Gastrocnemius medialis (tissue), 4 donors: ENCODE results near the gene MEP1B. TPM values are rescaled to one million over a fixed set of nuclear protein-coding genes. Genes with fewer than 3 reads are reported as not detected.
"Not testable (repeated sequence)": the region's sequence is repeated elsewhere in the genome, so short reads cannot be mapped to it uniquely, and the experiment has no call there.

ENCODE experiments used
- ATAC-seq, 2 donors: fragments of 150-250 bp; one replicate each; pipeline ENCODE4 v1.9.1; 2016
- DNase-seq, 2 donors: peaks; one replicate each; pipeline ENCODE4 v3.0.0-alpha.2; 2019
- H3K27ac ChIP-seq, 4 donors: fragments of 200-600 bp; sonication (generic); 1 replicate in 1 of 4; 2 replicates in 3 of 4; pipeline ENCODE4 v1.5.1; 2016 to 2018; ENCODE audit warnings: mild to moderate bottlenecking in 2 of 4, moderate library complexity in 1 of 4
- H3K27me3 ChIP-seq, 3 donors: fragments of 200-600 bp; sonication (generic) in 2 of 3; 1 replicate in 1 of 3; 2 replicates in 2 of 3; pipeline versions ENCODE4 v1.5.1 to v1.6.0; 2016 to 2019; ENCODE audit warnings: mild to moderate bottlenecking in 1 of 3, moderate library complexity in 1 of 3
- H3K36me3 ChIP-seq, 2 donors: fragments of 200-600 bp; sonication (generic) in 1 of 2; one replicate each; pipeline ENCODE4 v1.5.1; 2017 to 2018
- H3K4me1 ChIP-seq, 2 donors: fragments of 200-600 bp; sonication (generic) in 1 of 2; one replicate each; pipeline ENCODE4 v1.5.1; 2016 to 2017; ENCODE audit warnings: mild to moderate bottlenecking in 2 of 2
- H3K4me3 ChIP-seq, 4 donors: fragments of 200-600 bp; sonication (generic) in 3 of 4; 1 replicate in 1 of 4; 2 replicates in 3 of 4; pipeline ENCODE4 v1.5.1; 2016 to 2019; ENCODE audit warnings: mild to moderate bottlenecking in 2 of 4
- H3K9me3 ChIP-seq, 3 donors: fragments of 200-600 bp; sonication (generic) in 2 of 3; 1 replicate in 1 of 3; 2 replicates in 2 of 3; pipeline ENCODE4 v1.5.1; 2016 to 2019
- CTCF ChIP-seq, 5 experiments: fragments of 450-650 bp in 3 of 5; fragments of 200-600 bp in 2 of 5; sonication (generic) in 2 of 5; IDR thresholded peaks in 4 of 5; conservative IDR thresholded peaks in 1 of 5; 1 replicate in 4 of 5; 2 replicates in 1 of 5; pipeline ENCODE4 v1.5.1; 2016 to 2019; ENCODE audit warnings: antibody characterized with exemption in 5 of 5, mild to moderate bottlenecking in 3 of 5, moderate library complexity in 3 of 5
- POLR2A ChIP-seq, 2 donors: fragments of 450-650 bp; IDR thresholded peaks; one replicate each; pipeline ENCODE4 v1.6.1; 2017; ENCODE audit warnings: antibody characterized with exemption in 2 of 2, mild to moderate bottlenecking in 2 of 2, moderate library complexity in 2 of 2
- in situ Hi-C, 4 donors: fragments of 200-750 bp; cut with MboI; loops; one replicate each; pipeline versions ENCODE4 v1.15.0 to v1.8.0; 2017; ENCODE audit warnings: low sequenced_read_pairs in 4 of 4
- intact Hi-C: fragments of 100-400 bp; cut with DNase I; formaldehyde crosslinking; loops from one replicate; pipeline ENCODE4 v1.15.1; 2023; ENCODE audit warnings: low total_unique reads
- total RNA-seq, 4 donors: library from RNA; depleted of rRNA; stranded (reverse); fragments of >200 nt; gene quantifications; one replicate each; pipeline versions ENCODE4 v1.1.0 to v1.2.3, GENCODE V29; 2016

Gene MEP1B
- total RNA-seq, 4 donors from 2014 or later, result 0.49 TPM; not detected in 3

GRCh38 chr18:32209685-32210445 is 20.0 kb downstream of the MEP1B start:
- Histone ChIP-seq H3K36me3 (no peaks in the 10 kb centered on the region), H3K27me3 (no peaks in the 10 kb centered on the region), H3K27ac (no peak overlapping the region), H3K4me1 (no peaks in the 10 kb centered on the region), H3K4me3 (no peak overlapping the region), H3K9me3 (no peaks in the 10 kb centered on the region)
- ATAC-seq (no peak), DNase-seq (no peak)
- in situ Hi-C loops (no loop called here), intact Hi-C loops (no loop called here)
- TF ChIP-seq CTCF (IDR thresholded peaks at IDR 0.05 in 4 of 5, conservative IDR thresholded peaks at IDR 0.05 in 1 of 5) (no peak), POLR2A (IDR thresholded peaks at IDR 0.05) (no peak)

- in situ Hi-C loops, result no loop called here
- H3K9me3 ChIP-seq, result no peaks in the 10 kb centered on the region
- H3K27me3 ChIP-seq, result no peaks in the 10 kb centered on the region
- no peak for TF ChIP-seq POLR2A (IDR thresholded peaks at IDR 0.05)
- H3K4me1 ChIP-seq, result no peaks in the 10 kb centered on the region
- no peaks in the 10 kb centered on the region for H3K36me3 ChIP-seq
- no peak for DNase-seq
- H3K27ac ChIP-seq, result no peak overlapping the region
- H3K4me3 ChIP-seq, result no peak overlapping the region
- ATAC-seq, result no peak
- intact Hi-C loops, result no loop called here
These were observed 23.9 kb downstream of the MEP1B start for GRCh38 chr18:32213693-32214092.

GRCh38 chr18:32216390-32216789 is 26.6 kb downstream of the MEP1B start:
- DNase-seq (no peak), ATAC-seq (no peak)
- Histone ChIP-seq H3K4me3 (no peak overlapping the region), H3K27me3 (no peaks in the 10 kb centered on the region), H3K9me3 (no peaks in the 10 kb centered on the region), H3K4me1 (no peaks in the 10 kb centered on the region), H3K36me3 (no peaks in the 10 kb centered on the region), H3K27ac (no peak overlapping the region)
- TF ChIP-seq POLR2A (IDR thresholded peaks at IDR 0.05) (no peak), CTCF (IDR thresholded peaks at IDR 0.05 in 4 of 5, conservative IDR thresholded peaks at IDR 0.05 in 1 of 5) (no peak)
- intact Hi-C loops, result no loop called here
- in situ Hi-C loops, result no loop called here

GRCh38 chr18:32219431-32220018 is 29.7 kb downstream of the MEP1B start:
- Histone ChIP-seq H3K27me3 (no peaks in the 10 kb centered on the region), H3K9me3 (no peaks in the 10 kb centered on the region), H3K27ac (no peak overlapping the region), H3K4me1 (no peaks in the 10 kb centered on the region), H3K4me3 (no peak overlapping the region), H3K36me3 (no peaks in the 10 kb centered on the region)
- no peak for TF ChIP-seq POLR2A (IDR thresholded peaks at IDR 0.05)
- no peak for TF ChIP-seq CTCF (IDR thresholded peaks at IDR 0.05 in 4 of 5, conservative IDR thresholded peaks at IDR 0.05 in 1 of 5)
- no peak for ATAC-seq
- DNase-seq, result no peak
- intact Hi-C loops, result no loop called here
- in situ Hi-C loops, result no loop called here

GRCh38 chr18:32233348-32233747 is 43.5 kb downstream of the MEP1B start:
- in situ Hi-C loops, DNase-seq, H3K36me3 ChIP-seq, intact Hi-C loops, H3K4me1 ChIP-seq, ATAC-seq, H3K27me3 ChIP-seq, H3K9me3 ChIP-seq, H3K4me3 ChIP-seq, H3K27ac ChIP-seq: not testable (repeated sequence)
